Measurements from ENCODE around the gene CLPSL1.

DNA sequence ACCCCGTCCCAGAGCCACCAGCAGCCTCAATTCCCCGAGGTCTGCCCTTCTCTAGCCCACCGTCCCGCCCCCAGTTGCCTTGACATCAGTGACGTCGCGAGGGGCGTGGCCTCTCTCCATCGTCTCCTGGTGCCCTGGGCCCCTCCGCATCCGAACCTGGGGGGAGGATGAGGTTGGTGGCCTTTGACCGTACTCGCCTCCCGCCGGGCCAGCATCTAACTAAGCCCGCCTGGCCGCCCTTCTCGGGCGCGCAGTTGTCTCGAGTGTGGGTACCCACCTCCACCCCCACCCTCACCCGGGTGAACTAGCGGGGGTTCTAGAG, 49.4 kb upstream of the CLPSL1 start:
- TF ChIP-seq, protein P1, sequence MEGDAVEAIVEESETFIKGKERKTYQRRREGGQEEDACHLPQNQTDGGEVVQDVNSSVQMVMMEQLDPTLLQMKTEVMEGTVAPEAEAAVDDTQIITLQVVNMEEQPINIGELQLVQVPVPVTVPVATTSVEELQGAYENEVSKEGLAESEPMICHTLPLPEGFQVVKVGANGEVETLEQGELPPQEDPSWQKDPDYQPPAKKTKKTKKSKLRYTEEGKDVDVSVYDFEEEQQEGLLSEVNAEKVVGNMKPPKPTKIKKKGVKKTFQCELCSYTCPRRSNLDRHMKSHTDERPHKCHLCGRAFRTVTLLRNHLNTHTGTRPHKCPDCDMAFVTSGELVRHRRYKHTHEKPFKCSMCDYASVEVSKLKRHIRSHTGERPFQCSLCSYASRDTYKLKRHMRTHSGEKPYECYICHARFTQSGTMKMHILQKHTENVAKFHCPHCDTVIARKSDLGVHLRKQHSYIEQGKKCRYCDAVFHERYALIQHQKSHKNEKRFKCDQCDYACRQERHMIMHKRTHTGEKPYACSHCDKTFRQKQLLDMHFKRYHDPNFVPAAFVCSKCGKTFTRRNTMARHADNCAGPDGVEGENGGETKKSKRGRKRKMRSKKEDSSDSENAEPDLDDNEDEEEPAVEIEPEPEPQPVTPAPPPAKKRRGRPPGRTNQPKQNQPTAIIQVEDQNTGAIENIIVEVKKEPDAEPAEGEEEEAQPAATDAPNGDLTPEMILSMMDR (conservative IDR thresholded peaks at IDR 0.05), result no peak
- no peak for TF ChIP-seq EZH2 (IDR thresholded peaks at IDR 0.05; ENCODE audit: low read depth)

Measured in PC-9 (cell line).